OCI-LY7 (cell line): ENCODE measurements around the gene NCR1.

Source experiments
- CTCF ChIP-seq: fragments of 200-600 bp; sonication (generic); conservative IDR thresholded peaks from 2 replicates; pipeline ENCODE4 v1.5.1; 2014; ENCODE audit warnings: mild to moderate bottlenecking, antibody characterized with exemption, low read length, moderate library complexity, mixed read lengths
- EZH2phosphoT487 ChIP-seq: fragments of 200-600 bp; sonication (generic); IDR thresholded peaks from 2 replicates; pipeline ENCODE4 v1.6.1; 2018; ENCODE audit warnings: low read depth, borderline replicate concordance, mild to moderate bottlenecking, mixed run types, antibody characterized with exemption, low read length, moderate library complexity, mixed read lengths

GRCh38 chr19:54896036-54896435 lies 9.9 kb upstream of the NCR1 start:
- no peak for TF ChIP-seq CTCF
- TF ChIP-seq EZH2phosphoT487, result no peak
